SU-DHL-6 (cell line): ENCODE data around the gene BRD4.

Source experiments
- EZH2phosphoT487 ChIP-seq: fragments of 200-600 bp; sonication (generic), shearing (Covaris generic); conservative IDR thresholded peaks from 2 replicates; pipeline ENCODE4 v1.6.1; 2018; ENCODE audit warnings: mild to moderate bottlenecking, antibody characterized with exemption, low read length, moderate library complexity, mixed read lengths
- TF ChIP-seq, protein P1 (sequence below): fragments of 200-600 bp; sonication (generic); IDR thresholded peaks from one replicate; pipeline ENCODE4 v1.5.1; 2017; ENCODE audit warnings: antibody characterized with exemption, mild to moderate bottlenecking, low read length, moderate library complexity; ENCODE audit not compliant: insufficient read depth, poor library complexity, severe bottlenecking

DNA sequence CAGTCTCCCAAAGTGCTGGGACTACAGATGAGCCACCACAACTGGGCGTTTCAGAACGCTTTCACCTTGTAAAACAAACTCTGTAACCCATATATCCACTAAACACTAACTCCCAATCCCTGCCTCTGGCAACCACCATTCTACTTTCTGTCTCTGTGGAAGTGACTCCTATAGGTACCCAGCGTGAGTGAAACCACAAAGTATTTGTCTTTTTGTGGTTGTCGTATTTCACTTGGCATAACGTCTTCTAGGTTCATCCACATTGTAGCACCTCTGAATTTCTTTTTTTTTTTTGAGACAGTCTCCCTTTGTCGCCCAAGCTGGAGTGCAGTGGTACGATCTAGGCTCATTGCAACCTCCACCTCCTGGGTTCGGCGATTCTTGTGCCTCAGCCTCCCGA is 44.8 kb downstream of the BRD4 start:
- TF ChIP-seq, protein P1, sequence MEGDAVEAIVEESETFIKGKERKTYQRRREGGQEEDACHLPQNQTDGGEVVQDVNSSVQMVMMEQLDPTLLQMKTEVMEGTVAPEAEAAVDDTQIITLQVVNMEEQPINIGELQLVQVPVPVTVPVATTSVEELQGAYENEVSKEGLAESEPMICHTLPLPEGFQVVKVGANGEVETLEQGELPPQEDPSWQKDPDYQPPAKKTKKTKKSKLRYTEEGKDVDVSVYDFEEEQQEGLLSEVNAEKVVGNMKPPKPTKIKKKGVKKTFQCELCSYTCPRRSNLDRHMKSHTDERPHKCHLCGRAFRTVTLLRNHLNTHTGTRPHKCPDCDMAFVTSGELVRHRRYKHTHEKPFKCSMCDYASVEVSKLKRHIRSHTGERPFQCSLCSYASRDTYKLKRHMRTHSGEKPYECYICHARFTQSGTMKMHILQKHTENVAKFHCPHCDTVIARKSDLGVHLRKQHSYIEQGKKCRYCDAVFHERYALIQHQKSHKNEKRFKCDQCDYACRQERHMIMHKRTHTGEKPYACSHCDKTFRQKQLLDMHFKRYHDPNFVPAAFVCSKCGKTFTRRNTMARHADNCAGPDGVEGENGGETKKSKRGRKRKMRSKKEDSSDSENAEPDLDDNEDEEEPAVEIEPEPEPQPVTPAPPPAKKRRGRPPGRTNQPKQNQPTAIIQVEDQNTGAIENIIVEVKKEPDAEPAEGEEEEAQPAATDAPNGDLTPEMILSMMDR, result no peak
- no peak for TF ChIP-seq EZH2phosphoT487
